Measurements from ENCODE around the gene IL27RA. TPM values are rescaled to one million over a fixed set of nuclear protein-coding genes. Genes with fewer than 3 reads are reported as not detected.
"Not testable (repeated sequence)": the region's sequence is repeated elsewhere in the genome, so short reads cannot be mapped to it uniquely, and the experiment has no call there.

IL27RA gene
- total RNA-seq, 8 experiments from 2014 or later: 1.0 to 4.5 (median 2.0) TPM

DNA sequence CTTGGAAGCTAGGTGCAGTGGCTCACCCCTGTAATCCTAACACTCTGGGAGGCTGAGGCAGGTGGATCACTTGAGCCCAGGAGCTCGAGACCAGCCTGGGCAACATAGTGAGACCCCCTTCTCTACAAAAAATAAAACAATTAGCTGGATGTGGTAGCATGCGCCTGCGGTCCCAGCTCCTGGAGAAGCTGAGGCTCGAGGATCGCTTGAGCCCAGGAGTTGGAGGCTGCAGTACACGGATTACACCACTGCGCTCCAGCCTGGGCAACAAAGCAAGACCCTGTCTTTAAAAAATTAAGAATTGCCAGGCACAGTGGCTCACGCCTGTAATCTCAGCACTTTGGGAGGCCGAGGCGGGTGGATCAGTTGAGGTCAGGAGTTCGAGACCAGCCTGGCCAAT lies 19.4 kb downstream of the IL27RA start:
- not testable (repeated sequence) for ATAC-seq (replicated peaks in 6 of 8); H3K4me3 ChIP-seq; H3K4me1 ChIP-seq (replicated peaks in 1 of 2); H3K27ac ChIP-seq
- in situ Hi-C loops (cut with MboI; ENCODE audit: low pct_unique_long_range_greater_than_20kb in 2 of 9, low sequenced_read_pairs in 9 of 9, unreplicated experiment in 9 of 9): loop anchor here in 6 of 9 experiments (25.0 kb wide), 2 partner anchors 164 to 464 kb away; partner anchors contain the start of gene NANOS3 (in 6 of the 6)
- 40 to 89% (median 59%) methylated on average over 1 to 3 of the region's 11 CpGs; no CpG with 5 or more reads in 6 of the 10 experiments for WGBS, 10 experiments

GRCh38 chr19:14051980-14052379 lies 20.4 kb downstream of the IL27RA start:
- no peak overlapping the region for H3K27ac ChIP-seq
- in situ Hi-C loops (cut with MboI; ENCODE audit: low pct_unique_long_range_greater_than_20kb in 2 of 9, low sequenced_read_pairs in 9 of 9, unreplicated experiment in 9 of 9): loop anchor here in 6 of 9 experiments (25.0 kb wide), 2 partner anchors 165 to 465 kb away; partner anchors contain the start of gene NANOS3 (in 6 of the 6)
- ATAC-seq (replicated peaks in 6 of 8): no peak
- H3K4me1 ChIP-seq (replicated peaks in 1 of 2): no peaks in the 10 kb centered on the region
- H3K4me3 ChIP-seq: no peak overlapping the region
- WGBS, 10 experiments: no CpG with 5 or more reads among the region's 9 CpGs

- no peak overlapping the region for H3K27ac ChIP-seq
- H3K4me1 ChIP-seq (replicated peaks in 1 of 2): no peaks in the 10 kb centered on the region
- in situ Hi-C loops (cut with MboI; ENCODE audit: low pct_unique_long_range_greater_than_20kb in 2 of 9, low sequenced_read_pairs in 9 of 9, unreplicated experiment in 9 of 9): loop anchor here in 6 of 9 experiments (25.0 kb wide), 2 partner anchors 165 to 465 kb away; partner anchors contain the start of gene NANOS3 (in 6 of the 6)
- WGBS, 10 experiments: 57 to 85% (median 69%) methylated on average over 1 to 5 of the region's 6 CpGs; no CpG with 5 or more reads in 6 of the 10 experiments
- no peak for ATAC-seq (replicated peaks in 6 of 8)
- H3K4me3 ChIP-seq: no peak overlapping the region
Observed at GRCh38 chr19:14052470-14052869, 20.9 kb downstream of the IL27RA start.

DNA sequence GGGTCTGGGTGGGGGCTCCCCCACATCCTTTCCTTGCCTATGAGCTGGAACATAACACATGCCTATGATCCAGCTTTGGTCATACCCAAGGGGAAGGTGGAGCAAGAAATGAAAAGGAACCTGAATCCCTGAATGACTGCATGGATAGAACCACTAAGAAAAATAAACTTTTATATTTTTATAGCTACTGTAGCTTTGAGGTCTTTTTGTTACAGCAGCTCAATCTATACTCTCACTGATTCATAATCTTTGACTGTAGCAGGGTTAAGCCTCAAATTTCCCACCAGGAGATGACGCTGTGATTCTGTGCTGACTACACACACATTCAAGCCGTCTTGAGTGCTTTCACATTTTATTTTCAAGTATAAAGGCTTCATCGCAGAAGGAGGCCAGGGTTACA lies 21.5 kb downstream of the IL27RA start:
- Histone ChIP-seq H3K4me3 (no peak overlapping the region), H3K4me1 (replicated peaks in 1 of 2) (peaks cover 0 to under 1% of the 10 kb centered on the region in 2 donors), H3K27ac (no peak overlapping the region)
- no peak for ATAC-seq (replicated peaks in 6 of 8)
- 80 to 100% (median 94%) methylated on average over 1 to 3 of the region's 3 CpGs; no CpG with 5 or more reads in 3 of the 10 experiments for WGBS, 10 experiments
- in situ Hi-C loops (cut with MboI; ENCODE audit: low pct_unique_long_range_greater_than_20kb in 2 of 9, low sequenced_read_pairs in 9 of 9, unreplicated experiment in 9 of 9): loop anchor here in 6 of 9 experiments (25.0 kb wide), 2 partner anchors 166 to 466 kb away; partner anchors contain the start of gene NANOS3 (in 6 of the 6)

- WGBS, 10 experiments: 100% methylated on average over 2 to 3 of the region's 11 CpGs; no CpG with 5 or more reads in 8 of the 10 experiments
- no peak overlapping the region for H3K27ac ChIP-seq
- no peak overlapping the region for H3K4me3 ChIP-seq
- in situ Hi-C loops (cut with MboI; ENCODE audit: low pct_unique_long_range_greater_than_20kb in 2 of 9, low sequenced_read_pairs in 9 of 9, unreplicated experiment in 9 of 9): loop anchor here in 6 of 9 experiments (25.0 kb wide), 2 partner anchors 166 to 466 kb away; partner anchors contain the start of gene NANOS3 (in 6 of the 6)
- ATAC-seq (replicated peaks in 6 of 8): no peak
- peaks cover 0 to 4% of the 10 kb centered on the region in 2 donors for H3K4me1 ChIP-seq (replicated peaks in 1 of 2)
Observed at GRCh38 chr19:14053500-14053899, 21.9 kb downstream of the IL27RA start.

DNA sequence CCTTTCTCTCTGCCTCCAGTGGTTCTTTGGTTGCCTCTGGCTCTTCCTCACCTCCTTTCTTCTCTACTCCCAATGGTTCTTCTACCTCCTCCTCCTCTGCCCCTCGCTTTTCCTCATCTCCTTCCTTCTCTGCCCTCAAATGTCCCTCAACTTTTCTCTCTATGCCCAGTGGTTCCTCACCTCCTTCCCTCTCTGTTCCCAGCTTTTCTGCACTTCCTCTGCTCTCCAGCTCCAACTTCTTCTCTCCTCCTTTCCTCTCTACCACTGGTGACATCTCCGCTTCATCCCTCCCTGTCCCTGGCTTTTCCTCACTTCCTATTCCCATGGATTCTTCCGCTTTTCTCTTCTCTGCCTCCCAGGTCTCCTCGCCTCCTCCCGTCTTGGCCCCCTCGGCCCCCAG lies 22.5 kb downstream of the IL27RA start:
- ATAC-seq (replicated peaks in 6 of 8): no peak
- Histone ChIP-seq H3K4me3 (no peak overlapping the region), H3K27ac (no peak overlapping the region), H3K4me1 (replicated peaks in 1 of 2) (peaks cover 0 to 4% of the 10 kb centered on the region in 2 donors)
- 65 to 96% (median 84%) methylated on average over 2 to 6 of the region's 6 CpGs for WGBS, 10 experiments
- in situ Hi-C loops (cut with MboI; ENCODE audit: low pct_unique_long_range_greater_than_20kb in 2 of 9, low sequenced_read_pairs in 9 of 9, unreplicated experiment in 9 of 9): loop anchor here in 6 of 9 experiments (25.0 kb wide), 2 partner anchors 167 to 467 kb away; partner anchors contain the start of gene NANOS3 (in 6 of the 6)

DNA sequence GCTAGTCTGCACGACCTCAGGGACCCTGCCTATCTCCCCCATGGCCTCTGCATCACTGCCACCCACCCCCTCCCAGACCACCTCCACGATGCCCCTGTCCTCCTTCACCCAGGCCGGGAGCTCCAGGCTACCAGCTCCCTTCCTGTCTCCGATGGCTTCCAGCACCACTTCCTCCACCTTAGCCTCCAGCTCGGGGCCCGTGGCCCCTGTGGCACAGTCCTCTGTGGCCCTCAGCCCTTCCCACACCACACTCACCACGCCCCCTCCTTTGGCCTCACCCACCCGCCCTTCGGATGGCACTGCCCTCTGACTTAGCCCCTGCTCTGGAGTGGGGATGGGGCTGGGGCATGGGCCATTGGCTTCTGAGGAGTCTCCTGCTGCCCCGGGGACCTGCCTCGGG lies 23.2 kb downstream of the IL27RA start:
- H3K27ac ChIP-seq: no peak overlapping the region
- in situ Hi-C loops (cut with MboI; ENCODE audit: low pct_unique_long_range_greater_than_20kb in 2 of 9, low sequenced_read_pairs in 9 of 9, unreplicated experiment in 9 of 9): loop anchor here in 6 of 9 experiments (25.0 kb wide), 2 partner anchors 167 to 467 kb away; partner anchors contain the start of gene NANOS3 (in 6 of the 6)
- no peak for ATAC-seq (replicated peaks in 6 of 8)
- no peak overlapping the region for H3K4me3 ChIP-seq
- no CpG with 5 or more reads among the region's 11 CpGs for WGBS, 10 experiments
- H3K4me1 ChIP-seq (replicated peaks in 1 of 2): peaks cover 2 to 4% of the 10 kb centered on the region in 2 donors

DNA sequence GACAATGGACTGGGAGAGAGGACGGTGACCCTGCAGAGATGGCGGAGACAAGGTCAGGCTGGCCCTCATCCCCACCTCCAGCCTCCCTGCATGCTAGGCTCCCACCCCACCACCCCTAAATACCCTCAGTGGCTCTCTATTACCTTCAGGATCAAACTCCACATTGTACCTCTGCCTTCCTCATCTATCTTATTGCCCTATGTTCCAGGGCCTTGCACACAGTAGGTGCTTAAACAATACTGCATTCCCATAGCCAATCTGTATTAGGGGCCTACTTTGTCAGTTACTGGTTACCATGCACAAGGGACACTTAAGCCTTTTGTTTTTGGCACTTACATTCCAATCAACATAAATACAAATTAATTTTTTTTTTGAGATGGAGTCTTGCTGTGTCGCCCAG lies 23.8 kb downstream of the IL27RA start:
- H3K4me1 ChIP-seq (replicated peaks in 1 of 2): peaks cover 4% of the 10 kb centered on the region in 2 donors
- no peak overlapping the region for H3K27ac ChIP-seq
- ATAC-seq (replicated peaks in 6 of 8): no peak
- WGBS, 10 experiments: 43 to 100% (median 100%) methylated on average over 1 of the region's 3 CpGs; no CpG with 5 or more reads in 6 of the 10 experiments
- in situ Hi-C loops (cut with MboI; ENCODE audit: low pct_unique_long_range_greater_than_20kb in 2 of 9, low sequenced_read_pairs in 9 of 9, unreplicated experiment in 9 of 9): loop anchor here in 6 of 9 experiments (25.0 kb wide), 2 partner anchors 168 to 468 kb away; partner anchors contain the start of gene NANOS3 (in 6 of the 6)
- H3K4me3 ChIP-seq: no peak overlapping the region

- ATAC-seq (replicated peaks in 6 of 8): no peak
- 86 to 98% (median 88%) methylated on average over 2 to 5 of the region's 10 CpGs; no CpG with 5 or more reads in 6 of the 10 experiments for WGBS, 10 experiments
- in situ Hi-C loops (cut with MboI; ENCODE audit: low pct_unique_long_range_greater_than_20kb in 2 of 9, low sequenced_read_pairs in 9 of 9, unreplicated experiment in 9 of 9): loop anchor here in 6 of 9 experiments (25.0 kb wide), 2 partner anchors 169 to 469 kb away; partner anchors contain the start of gene NANOS3 (in 6 of the 6)
- H3K4me1 ChIP-seq (replicated peaks in 1 of 2): peaks cover 4% of the 10 kb centered on the region in 2 donors
- no peak overlapping the region for H3K4me3 ChIP-seq
- no peak overlapping the region for H3K27ac ChIP-seq
Observed at GRCh38 chr19:14056069-14056666, 24.6 kb downstream of the IL27RA start.

- H3K4me1 ChIP-seq (replicated peaks in 1 of 2): peaks cover 4% of the 10 kb centered on the region in 2 donors
- peak in 4 of 8 experiments; percentile 0 to 10 (median 2) for ATAC-seq (replicated peaks in 6 of 8)
- peak overlapping the region; percentile 24 to 51 (median 34) for H3K4me3 ChIP-seq
- in situ Hi-C loops (cut with MboI; ENCODE audit: low pct_unique_long_range_greater_than_20kb in 2 of 9, low sequenced_read_pairs in 9 of 9, unreplicated experiment in 9 of 9): loop anchor here in 6 of 9 experiments (25.0 kb wide), 2 partner anchors 170 to 470 kb away; partner anchors contain the start of gene NANOS3 (in 6 of the 6)
- 0 to 83% (median 40%) methylated on average over 1 to 3 of the region's 19 CpGs; no CpG with 5 or more reads in 6 of the 10 experiments for WGBS, 10 experiments
- H3K27ac ChIP-seq: peak overlapping the region in 1 of 2 donors; percentile 47
Observed at GRCh38 chr19:14056741-14057356, 25.3 kb downstream of the IL27RA start.

DNA sequence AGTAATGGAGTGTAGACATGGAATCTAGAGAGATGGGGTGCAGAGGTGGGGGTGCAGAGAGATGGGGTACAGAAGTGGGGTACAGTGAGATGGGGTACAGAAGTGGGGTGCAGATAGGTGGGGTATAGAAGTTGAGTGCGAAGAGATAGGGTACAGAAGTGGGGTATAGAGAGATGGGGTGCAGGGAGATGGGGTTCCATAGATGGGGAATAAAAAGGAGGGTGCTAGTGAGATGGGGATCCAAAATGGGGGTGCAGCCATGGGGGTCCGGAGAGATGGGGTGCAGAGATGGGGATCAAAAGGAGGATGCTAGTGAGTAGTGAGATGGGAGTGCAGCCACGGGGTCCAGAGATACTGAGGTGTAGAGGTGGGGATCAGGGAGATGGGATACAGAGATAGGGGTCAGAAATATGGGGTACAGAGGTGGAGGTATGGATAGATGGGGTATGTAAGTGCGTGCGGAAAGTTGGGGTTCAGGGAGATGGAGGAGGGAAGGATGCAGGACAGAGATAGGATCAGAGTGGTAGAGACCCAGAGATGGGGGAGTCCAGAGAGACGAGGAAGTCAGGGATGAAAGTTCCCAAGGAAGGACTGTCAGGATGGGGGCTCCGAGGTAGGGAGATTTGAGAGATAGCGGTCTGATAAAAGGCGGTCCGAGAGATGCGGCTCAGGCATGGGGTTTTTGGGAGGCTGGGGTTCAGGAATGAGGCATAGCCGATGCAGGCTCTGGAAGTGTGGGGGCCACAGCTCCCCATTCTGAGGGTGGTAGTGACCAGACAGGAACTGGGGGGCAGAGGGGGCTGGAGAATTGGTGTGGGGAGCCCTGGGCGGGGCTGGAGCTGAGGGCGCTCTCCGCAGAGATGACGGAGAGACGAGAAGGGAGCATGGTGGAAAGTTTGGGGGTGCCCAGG lies 26.9 kb downstream of the IL27RA start:
- in situ Hi-C loops (cut with MboI; ENCODE audit: low pct_unique_long_range_greater_than_20kb in 2 of 9, low sequenced_read_pairs in 9 of 9, unreplicated experiment in 9 of 9): loop anchor here in 6 of 9 experiments (25.0 kb wide), 2 partner anchors 171 to 471 kb away; partner anchors contain the start of gene NANOS3 (in 6 of the 6)
- Histone ChIP-seq H3K27ac (no peak overlapping the region), H3K4me1 (replicated peaks in 1 of 2) (peaks cover 4% of the 10 kb centered on the region in 2 donors), H3K4me3 (peak overlapping the region; percentile 24 to 51 (median 34))
- peak in 4 of 8 experiments; percentile 7 to 51 (median 36) for ATAC-seq (replicated peaks in 6 of 8)
- WGBS, 10 experiments: 19 to 60% (median 25%) methylated on average over 1 to 8 of the region's 17 CpGs; no CpG with 5 or more reads in 4 of the 10 experiments

GRCh38 chr19:14059093-14059480 lies 27.5 kb downstream of the IL27RA start:
- Histone ChIP-seq H3K27ac (no peak overlapping the region), H3K4me1 (replicated peaks in 1 of 2) (peaks cover 4% of the 10 kb centered on the region in 2 donors), H3K4me3 (no peak overlapping the region)
- no peak for ATAC-seq (replicated peaks in 6 of 8)
- 35 to 100% (median 52%) methylated on average over 1 to 7 of the region's 15 CpGs; no CpG with 5 or more reads in 7 of the 10 experiments for WGBS, 10 experiments
- in situ Hi-C loops (cut with MboI; ENCODE audit: low pct_unique_long_range_greater_than_20kb in 2 of 9, low sequenced_read_pairs in 9 of 9, unreplicated experiment in 9 of 9): loop anchor here in 6 of 9 experiments (25.0 kb wide), 2 partner anchors 172 to 472 kb away; partner anchors contain the start of gene NANOS3 (in 6 of the 6)
